ENCODE measurements around the gene CLEC16A.

The CLEC16A gene

DNA sequence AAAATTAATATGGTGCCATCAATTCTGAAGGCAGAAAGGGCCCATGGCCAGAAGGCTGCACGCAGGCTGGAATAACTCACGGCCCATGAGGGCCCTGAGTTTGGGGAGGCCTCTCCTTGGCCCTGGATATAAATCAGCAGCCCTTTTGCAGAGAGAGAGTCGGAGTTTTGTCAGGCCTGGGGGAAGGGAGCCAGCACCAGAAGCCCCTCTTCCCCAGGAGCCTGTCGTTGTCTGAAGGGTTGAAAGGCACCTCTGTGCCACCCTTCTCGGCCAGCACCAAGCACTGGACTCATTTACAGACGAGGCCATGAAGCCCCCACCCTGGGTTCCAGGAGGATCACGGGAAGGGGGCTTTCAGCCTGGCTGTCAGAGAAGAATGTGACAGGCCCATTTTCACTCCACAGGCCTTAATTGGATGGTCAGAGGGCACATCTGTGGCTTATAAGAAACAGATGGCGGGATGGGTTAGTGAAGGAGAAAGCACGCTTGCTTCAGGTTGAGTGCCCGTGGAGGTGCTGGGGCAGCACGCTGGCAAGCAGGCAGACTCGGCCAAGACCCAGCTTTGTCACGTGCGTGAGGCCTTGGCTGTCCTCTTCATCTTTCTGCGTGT lies 140.6 kb downstream of the CLEC16A start:
- no peak for DNase-seq (ENCODE audit: low read depth in 2 of 2)

DNA sequence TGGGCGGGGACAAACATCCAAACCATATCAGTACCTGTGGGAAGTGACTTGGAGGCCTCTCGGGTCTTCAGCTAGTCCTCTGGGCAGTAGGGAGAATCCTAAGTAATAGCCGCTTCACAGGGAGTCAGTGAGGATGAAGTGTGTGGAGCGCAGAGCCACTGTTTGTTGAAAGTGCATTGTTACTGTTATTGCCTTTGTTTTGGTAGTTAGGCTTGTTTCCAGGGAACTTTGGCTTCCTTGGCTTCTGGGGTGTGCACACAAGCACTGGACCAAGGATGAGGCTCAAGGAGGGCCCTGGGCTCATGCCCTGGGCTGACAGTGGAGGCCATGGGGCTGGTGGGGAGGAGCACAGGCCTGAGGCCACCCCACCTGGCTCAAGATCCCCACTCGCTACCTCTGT lies 141.6 kb downstream of the CLEC16A start:
- DNase-seq (ENCODE audit: low read depth in 2 of 2): no peak

DNA sequence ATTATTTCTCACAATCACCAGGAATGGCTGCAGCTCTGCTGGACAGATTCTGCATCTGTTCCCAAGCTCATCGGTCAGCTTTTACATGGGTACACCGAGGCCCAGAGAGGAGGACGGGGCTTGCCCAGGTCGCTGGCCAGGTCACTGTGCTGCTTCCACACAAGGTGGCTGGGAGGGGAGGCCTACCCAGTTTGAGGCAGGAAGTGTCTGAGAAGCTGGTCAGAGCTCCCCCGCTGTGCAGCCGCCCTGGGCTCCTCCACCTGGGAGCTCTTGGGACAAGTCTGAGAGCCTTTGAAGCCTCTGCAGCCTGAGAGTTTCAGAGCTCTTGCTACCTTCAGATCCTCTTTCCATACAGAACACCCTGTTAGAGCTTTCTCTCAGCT lies 143.3 kb downstream of the CLEC16A start:
- no peak for DNase-seq (ENCODE audit: low read depth in 2 of 2)

DNA sequence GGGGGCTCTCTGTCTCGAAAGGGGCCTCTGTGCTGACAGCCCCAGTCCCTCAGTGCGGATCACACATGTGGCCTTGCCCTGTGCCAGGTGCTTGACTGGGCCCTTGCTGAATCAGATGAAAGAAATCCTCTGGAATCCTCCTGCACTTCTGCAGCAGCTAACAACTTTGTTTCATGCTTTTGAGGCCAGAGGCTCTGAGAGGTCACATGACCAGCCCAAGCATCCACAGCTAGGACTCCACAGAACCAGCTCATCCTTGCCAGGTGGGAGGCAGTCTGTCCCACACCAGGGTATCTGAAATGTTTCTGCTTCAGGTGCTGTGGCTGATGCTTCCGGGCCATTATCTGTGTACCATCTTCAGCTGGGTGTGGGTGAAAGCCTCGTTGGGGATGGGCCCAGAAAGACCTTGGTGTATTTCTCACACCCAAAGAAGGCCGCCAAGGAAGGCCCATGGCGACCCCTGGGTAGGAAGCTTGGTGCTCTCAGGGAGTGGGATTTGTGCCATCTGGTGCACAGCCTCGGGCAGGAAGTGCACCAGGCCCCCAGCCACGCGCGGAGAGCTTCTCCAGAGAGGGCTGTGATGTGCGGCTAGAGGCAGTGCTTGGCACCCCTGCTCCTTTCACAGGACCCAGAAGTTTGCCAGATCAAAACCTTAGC lies 143.8 kb downstream of the CLEC16A start:
- no peak for DNase-seq (ENCODE audit: low read depth in 2 of 2)

DNA sequence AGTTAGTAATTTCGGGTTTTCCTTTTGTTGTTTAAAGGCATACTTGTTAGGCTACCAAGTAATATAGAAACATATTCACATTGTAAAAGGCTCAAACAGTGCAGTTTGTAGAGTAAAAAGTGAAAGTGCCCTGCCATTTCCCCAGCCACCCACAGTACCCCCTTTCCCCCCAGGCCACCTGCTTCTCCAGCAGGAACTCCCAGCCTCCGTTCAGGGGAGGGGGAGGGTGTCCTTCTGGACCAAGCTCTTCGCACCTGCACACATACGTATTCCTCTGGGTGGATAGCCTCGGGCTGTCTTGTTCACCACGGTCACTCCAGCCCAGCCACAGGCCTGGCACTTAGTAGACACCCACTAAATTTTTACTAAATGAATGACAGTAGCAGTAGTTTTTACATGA lies 144.5 kb downstream of the CLEC16A start:
- DNase-seq (ENCODE audit: low read depth in 2 of 2): no peak

DNA sequence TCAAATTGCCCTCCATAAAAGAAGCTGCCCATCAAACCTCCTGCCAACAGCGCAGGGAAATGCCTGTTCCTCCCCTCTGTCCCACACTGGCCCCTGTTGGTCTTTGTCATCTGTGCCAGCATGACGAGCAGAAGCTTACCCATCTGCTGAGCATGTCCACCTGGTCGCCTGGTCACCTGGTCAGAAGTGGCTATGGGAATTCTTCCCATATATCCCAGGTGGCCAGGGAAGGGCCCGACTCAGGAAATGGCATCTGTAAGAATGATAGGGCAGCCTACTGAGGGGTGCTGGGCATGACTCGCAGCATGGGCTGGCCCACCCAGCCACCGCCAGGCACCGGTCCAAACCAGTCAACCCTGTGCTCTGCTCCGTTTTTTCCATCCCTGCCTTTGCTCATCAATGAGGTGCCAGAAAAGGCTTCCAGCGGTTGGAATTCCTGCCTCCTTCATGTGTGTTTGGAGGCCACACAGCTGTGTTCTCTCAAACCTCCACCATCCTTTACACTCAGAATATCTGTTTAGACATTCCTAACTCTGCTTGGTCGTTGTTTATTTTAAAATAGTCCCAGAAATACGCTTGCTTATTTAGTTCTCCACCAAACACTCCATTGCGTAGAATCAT lies 145.2 kb downstream of the CLEC16A start:
- no peak for DNase-seq (ENCODE audit: low read depth in 2 of 2)

DNA sequence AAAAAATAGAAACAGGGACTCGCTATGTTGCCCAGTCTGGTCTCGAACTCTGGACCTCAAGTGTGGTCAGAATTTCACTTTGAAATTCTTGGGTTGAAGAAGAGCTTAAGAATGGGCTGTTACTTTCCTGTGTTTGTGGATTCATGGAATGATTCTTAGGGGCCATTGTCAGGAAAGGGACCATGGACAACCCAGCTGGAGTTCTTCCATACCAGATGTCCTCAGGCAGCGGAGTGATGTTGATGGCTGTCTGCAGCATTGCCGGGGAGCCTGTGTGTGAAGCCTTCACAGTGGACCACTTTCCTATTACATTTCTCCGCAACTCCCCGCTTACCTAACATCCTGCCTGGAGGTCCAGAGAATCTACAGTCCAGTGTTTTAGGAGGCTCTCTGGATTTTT lies 145.9 kb downstream of the CLEC16A start:
- no peak for DNase-seq (ENCODE audit: low read depth in 2 of 2)

DNA sequence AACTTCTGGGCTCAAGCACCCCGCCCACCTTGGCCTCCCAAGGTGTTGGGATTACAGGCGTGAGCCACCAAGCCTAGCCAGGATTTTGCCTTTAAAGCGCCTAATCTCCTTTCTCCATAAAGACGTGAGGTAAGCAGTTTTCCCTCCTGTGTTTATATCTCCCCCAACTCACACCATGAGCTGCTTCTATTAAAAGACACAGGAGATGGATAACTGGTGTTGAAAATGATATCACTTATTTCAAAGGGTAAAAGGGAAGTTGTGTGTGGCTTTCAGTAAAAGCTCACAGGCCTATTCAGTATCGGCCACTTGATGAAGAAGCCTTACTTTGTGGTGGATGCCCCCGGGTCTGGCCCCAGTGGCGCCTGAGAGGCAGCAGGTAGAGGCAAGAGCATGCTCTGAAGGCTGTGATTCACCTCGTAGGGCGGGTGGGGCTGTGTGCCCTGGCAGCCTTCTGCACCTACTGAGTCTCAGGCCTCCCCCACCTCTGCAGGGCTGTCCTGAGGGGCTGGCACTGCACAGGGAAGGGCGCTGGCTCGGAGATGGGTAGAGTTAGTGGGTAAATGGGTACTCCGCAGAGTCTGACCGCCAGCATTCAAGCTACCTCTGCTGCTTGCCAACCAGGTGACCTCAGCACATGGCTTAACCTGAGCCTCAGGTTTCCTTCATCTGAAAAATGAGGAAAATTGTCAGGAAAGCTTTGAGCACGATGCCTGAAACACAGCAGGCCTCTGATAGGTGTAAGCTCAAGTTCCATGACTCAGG lies 146.8 kb downstream of the CLEC16A start:
- peak in 1 of 2 donors; percentile 70 for DNase-seq (ENCODE audit: low read depth in 2 of 2)

DNA sequence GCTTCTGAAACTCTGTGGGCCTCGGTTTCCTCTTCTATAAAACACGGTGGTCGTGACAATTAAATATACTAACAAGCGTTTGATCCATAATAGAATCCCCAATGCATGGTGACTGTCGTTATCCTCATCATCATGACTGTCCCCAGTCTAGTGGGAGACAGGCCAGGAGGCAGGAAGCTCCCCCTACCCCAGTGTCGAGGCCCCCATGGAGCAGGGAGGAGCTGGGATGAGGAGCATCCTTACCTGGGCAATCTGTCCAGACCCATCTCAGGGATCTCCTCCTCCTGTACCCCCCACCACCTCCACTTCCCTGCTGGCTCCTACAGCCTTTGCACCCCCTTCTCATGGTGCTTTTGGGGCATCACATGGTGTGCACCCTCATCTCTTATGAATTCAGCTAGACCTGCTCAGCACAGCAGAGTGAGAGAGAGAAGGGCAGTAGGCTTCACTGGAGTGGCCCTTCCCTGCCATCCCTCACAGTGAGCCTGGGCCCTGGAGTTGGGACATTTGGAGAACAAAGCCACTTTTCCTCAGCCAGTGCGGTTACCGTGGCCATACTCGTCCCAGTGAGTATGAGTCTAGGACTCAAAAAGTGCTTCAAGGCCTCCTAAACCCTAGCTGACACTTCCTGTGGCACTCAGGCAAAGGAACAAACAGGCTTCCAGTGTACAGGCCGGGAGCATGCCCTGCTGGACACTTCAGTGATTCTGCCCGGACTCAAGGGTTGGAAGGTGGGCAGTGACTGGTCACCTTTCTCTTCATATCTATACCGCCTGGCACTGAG lies 148.6 kb downstream of the CLEC16A start:
- no peak for DNase-seq (ENCODE audit: low read depth in 2 of 2)

DNA sequence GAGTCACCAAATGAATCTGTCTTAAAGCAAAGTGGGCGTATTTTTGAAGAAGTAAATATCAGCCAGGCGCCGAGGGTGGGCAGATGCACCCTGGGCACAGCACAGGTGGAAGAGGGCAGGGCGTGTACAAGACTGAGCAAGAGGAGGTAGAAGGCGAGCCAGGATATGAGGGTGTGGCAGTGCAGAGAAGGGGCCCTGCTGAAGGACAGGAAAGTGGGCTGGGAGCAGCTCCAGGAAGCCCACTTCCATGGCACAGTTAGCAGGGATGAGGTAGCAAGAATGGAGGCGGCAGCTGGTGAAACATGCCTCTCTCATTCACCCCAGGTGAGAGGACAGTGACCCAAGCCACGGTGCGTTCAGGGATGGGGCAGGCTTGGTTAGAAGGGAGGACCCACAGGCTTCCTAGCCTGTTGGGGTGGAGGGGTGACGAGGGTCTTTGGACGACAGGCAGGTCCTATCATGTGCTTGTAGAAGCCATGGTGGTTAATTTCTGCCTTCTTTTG lies 149.3 kb downstream of the CLEC16A start:
- no peak for DNase-seq (ENCODE audit: low read depth in 2 of 2)

DNA sequence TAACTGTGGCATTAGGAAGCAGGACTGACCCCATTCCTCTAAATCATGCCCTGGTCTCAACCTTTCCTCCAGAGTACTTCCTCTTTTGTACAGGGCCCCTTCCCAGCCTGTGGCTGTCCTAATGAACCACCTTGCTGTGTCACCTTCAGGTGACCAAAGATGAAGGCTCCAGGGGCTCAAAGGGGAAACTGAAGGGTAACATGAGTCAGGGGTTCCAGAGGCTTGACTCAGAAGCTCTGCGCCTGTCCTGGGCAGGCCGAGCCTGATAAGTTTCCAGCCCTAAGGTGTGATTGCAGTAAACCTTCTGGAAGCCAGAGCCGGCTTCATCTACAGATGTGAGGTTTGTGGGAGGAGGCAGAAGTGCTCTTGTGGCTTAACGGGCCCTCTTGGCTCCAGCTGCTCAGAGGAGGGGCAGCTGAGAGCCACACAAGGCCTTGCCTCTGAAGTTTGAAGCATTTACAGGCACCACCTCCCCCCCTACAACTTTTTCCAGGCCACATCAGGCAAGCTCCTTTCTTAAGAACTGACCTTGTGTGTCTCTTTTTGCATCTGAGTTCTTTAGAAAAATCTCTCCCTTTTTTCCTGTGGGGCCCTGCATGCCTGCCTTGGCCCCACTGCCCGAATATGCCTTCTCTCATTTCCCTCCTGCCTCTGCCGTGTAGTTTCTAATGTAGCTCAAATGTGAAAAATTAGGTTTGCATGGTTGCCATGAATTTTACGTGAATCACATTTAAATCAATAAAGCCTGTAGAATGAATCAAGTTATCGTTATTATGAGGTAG lies 149.9 kb downstream of the CLEC16A start:
- DNase-seq (ENCODE audit: low read depth in 2 of 2): peak; percentile 57 to 65

DNA sequence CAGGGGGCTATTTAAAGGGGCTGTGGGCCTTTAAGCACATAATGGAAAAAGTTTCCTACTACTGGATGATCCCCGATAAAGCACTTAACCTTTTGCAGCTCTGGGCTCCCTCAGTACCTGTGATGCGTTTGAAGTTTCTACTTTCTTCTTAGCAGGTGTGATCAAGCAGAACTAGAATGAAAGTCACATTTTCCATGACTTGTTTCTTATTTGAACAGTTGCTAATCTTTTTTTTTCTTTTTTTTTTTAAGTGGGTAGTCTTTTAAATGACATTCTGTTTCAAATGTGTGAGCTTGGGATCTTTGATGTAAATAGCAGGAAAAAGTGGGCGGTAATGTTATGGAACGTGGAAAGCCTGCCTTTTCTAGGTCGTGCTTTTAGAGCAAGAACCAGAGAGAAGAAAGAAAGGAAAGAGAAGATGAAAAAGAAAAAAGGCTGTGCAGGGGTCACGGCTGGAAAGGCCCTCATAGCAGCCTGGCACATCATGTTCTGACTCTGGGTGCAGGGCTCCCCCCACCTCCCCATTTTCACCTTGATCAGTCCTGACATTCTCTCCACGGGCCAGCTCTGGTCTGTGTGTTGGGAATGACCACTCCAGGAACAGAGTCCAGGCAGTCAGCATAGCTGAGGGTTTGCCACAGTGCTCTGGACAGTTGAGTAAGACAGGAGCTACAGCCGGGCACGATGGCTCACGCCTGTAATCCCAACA lies 150.6 kb downstream of the CLEC16A start:
- DNase-seq (ENCODE audit: low read depth in 2 of 2): no peak

DNA sequence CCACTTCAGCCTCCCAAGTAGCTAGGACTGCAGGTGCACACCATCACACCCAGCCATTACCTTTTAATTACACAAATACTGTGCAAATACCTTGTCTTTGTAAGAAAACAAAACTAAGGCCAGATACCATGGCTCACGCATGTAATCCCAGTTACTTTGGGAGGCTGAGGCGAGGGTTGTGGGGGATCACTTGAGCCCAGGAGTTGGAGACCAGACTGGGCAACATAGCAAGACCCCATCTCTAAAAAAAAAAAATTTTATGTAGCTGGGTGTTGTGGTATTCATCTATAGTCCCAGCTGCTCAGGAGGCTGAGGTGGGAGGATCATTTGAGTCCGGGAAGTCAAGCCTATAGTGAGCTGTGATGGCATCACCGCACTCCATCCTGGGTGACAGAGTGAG lies 151.6 kb downstream of the CLEC16A start:
- DNase-seq (ENCODE audit: low read depth in 2 of 2): no peak

DNA sequence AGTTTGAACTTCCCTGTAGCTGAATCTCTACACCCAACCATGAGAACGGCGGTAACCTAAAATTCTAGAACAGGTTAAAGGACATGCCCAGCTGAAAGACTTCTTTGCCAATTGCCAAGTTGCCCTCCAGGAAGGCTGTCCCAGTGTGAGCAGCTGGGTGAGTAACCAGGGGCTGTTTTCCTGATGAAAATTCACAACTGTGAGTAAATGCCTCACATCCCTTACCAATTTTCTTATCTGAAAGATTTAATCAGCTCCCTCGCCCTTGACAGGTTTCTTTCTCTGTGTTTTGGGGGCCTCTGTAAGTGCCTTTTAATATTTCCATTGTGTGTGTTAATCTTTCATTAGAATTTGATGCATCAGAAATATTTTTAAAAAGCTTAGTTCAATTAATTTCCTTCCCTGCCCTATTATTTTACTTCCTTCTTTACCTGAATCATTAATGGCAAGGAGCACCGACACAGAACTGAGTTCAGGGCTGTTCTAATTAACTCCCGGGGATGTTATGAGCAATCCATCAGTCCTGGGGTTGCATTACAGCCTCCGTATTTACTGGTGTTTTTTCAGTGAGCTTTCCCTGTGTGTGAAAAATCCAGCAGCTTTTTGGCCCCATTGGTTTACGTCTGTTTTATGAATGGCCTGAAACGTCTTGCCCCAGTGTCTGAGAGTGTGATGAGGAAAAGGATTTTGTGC lies 152.9 kb downstream of the CLEC16A start:
- no peak for DNase-seq (ENCODE audit: low read depth in 2 of 2)

DNA sequence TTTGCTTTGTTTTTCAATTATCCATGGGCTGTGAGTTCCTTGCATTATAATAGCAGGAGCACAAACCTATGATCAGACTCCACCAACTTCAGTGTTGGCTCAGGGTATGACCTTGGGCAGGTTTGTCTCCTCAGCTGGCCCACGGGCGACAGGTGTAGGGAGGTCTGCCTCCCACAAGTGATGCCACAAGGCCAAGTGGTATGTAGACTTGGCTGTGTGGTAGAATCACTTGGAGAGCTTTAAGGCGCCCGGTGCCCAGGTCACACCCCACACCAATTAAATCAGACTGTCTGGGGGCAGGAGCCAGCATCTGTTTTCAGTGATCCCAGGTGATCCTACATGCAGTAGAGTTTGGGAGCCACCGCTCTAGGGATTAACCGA lies 153.4 kb downstream of the CLEC16A start:
- DNase-seq (ENCODE audit: low read depth in 2 of 2): no peak

DNA sequence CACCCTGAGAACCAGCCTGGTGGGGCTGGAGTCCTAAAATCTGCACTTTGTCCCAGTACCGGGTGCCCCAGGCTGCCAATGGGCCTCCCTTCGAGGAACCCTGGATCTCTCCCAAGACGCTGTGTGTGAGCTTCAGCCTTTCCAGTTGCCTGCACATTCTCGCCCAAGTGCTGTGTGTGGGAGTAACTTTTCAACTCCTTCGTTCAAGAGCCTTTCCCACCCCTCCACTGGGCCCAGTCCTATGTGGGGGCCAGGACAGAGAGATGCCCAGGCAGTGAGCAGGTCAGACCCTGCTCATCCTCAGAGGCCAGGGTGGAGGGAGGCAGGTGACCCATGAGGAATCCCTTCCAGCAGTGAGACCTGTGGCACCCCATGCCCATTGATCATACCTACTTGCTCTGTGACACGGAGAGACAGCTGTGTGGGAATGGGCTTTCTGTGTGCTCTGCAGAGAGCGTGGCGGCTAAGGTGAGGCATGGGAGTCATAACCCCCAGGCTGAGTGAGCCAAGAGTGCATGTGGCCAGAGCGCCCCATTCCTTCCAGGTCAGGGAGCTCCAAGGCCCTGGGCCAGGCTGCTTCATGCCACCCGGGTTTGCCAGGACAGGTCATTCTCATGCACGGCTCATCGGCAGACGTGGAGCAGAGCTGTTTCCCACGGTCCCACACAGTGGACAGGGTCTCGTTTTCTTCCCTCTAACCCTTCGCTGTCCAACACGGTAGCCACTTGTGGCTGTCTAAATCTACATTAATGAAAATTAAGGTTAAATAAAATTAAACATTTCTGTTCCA lies 154.4 kb downstream of the CLEC16A start:
- DNase-seq (ENCODE audit: low read depth in 2 of 2): no peak

DNA sequence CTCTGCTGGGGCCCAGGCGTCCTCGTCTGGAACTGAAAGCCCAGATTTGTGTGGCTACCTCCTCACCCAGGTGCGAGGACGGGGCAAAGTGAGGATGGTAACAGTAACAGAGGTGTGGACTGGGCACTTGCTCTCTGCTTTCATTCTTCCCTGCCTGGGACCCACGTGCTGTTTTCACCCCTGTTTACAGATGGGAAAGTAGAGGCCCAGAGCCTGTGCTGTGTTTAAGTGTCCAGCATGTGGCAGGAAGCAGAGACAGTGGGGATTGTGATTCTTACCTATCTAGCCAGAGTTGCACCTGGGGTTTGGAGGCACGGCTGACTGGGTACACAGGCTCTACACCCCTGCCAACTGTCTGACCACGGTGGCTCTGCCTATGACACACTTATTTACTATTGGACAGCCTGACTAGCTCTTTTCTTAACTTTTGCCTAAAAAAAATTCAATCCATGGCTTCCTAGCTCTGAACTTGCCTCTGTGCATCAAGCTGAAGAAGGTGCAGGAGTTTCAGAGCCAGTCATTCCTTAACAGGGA lies 155.4 kb downstream of the CLEC16A start:
- DNase-seq (ENCODE audit: low read depth in 2 of 2): no peak

DNA sequence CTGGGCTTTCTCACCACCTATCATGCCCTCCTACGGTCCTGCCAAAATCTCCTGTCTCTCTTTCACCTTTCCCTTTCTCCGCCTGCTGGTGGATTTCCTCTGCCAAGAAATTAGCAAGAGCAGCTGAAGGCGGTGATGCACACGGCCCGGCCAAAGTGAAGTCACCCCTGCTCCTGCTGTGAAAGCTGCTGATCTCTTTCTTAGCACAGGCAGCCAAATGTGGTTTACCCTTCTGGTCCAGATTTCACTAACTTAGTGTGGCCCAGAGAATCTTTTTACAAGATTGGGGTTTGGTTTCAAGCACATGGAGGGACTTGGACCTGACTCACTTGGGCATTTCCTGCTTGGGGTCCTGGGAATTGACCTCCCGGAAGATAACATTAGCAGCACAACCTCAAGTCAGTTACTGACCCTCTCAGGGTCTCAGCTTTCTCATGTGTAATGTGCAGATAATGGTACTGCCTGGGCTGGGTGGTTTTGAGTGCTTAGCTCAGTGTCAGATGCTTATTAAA lies 155.9 kb downstream of the CLEC16A start:
- peak; percentile 44 to 73 for DNase-seq (ENCODE audit: low read depth in 2 of 2)

Measured in stimulated activated CD8-positive, alpha-beta memory T cell treated with anti-CD3 and anti-CD28 coated beads, Interleukin-2, amount 100 ng/mL, for 48 hours (primary cell).